GM23248 (cell line): Measurements from ENCODE around the gene BTG1.

Experiments
- EZH2 ChIP-seq: fragments of 200-600 bp; sonication (generic); IDR thresholded peaks from 2 replicates; pipeline ENCODE4 v1.6.1; 2018; ENCODE audit warnings: antibody characterized with exemption, mild to moderate bottlenecking; ENCODE audit not compliant: insufficient read depth, poor library complexity, severe bottlenecking
- EZH2phosphoT487 ChIP-seq: fragments of 200-600 bp; sonication (generic); IDR thresholded peaks from 2 replicates; pipeline ENCODE4 v1.6.1; 2018; ENCODE audit warnings: antibody characterized with exemption, moderate library complexity, mild to moderate bottlenecking, low read depth; ENCODE audit not compliant: insufficient read depth

DNA sequence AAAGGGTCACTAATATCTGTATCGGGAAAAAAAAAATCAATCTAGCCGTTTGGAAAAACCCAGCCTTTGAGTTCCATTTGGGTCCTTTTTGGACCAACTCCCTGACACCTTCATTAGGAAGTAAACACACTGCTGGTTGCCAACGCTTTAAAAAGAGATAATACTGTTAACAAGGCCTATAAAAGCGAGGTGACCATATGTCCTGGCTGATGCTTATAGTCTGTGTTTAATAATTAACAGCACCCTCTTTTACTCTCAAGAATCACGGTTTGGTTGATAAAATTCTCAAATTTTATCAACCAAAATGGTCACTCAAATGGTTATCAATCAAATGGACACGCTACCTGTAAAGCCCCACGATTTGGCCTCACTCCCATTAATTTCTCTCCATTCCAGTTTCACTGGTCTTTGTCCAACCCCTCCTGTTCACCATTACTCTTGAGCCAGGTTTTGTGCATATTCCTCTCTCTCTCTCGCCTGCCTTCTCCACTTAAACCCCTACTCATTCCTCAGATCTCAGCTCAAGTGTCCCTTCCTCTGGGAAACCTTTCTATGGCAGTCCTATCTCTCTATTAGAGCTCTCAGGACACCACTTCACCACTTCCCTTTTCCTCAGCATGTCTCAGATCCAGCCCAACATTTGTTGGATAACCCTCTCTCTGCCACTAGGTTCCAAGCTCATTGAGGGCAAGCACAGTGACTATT, 9.5 kb downstream of the BTG1 start:
- TF ChIP-seq EZH2: no peak
- no peak for TF ChIP-seq EZH2phosphoT487
